Gastroesophageal sphincter (tissue), 3 donors: Measurements from ENCODE around the gene NEDD4L.

ENCODE experiments used
- CTCF ChIP-seq, 4 experiments: fragments of 200-600 bp in 2 of 4; fragments of 450-650 bp in 2 of 4; sonication (generic) in 1 of 4; IDR thresholded peaks; one replicate each; pipeline ENCODE4 v1.5.1; 2017 to 2019; ENCODE audit warnings: antibody characterized with exemption in 4 of 4, mild to moderate bottlenecking in 2 of 4, moderate library complexity in 2 of 4
- EP300 ChIP-seq: sonication (generic); formaldehyde crosslinking; IDR thresholded peaks from one replicate; pipeline ENCODE4 v1.6.1; 2017; ENCODE audit warnings: antibody characterized with exemption, mild to moderate bottlenecking
- POLR2A ChIP-seq, 2 donors: fragments of 450-650 bp; IDR thresholded peaks; one replicate each; pipeline ENCODE4 v1.6.1; 2017; ENCODE audit warnings: antibody characterized with exemption in 2 of 2, mild to moderate bottlenecking in 2 of 2, moderate library complexity in 1 of 2
- POLR2AphosphoS5 ChIP-seq: sonication (generic); formaldehyde crosslinking; IDR thresholded peaks from one replicate; pipeline ENCODE4 v1.6.1; 2017; ENCODE audit warnings: antibody characterized with exemption

GRCh38 chr18:58180738-58181353, 136.8 kb downstream of the NEDD4L start:
- peak; percentile 63 to 87 (median 75) for TF ChIP-seq CTCF (IDR thresholded peaks at IDR 0.05)
- no peak for TF ChIP-seq POLR2A (IDR thresholded peaks at IDR 0.05)
- no peak for TF ChIP-seq EP300
- TF ChIP-seq POLR2AphosphoS5: no peak
